Measurements from ENCODE around the gene FBXL7.

The FBXL7 gene

GRCh38 chr5:15621094-15621493 is 121.1 kb downstream of the FBXL7 start:
- no peak for DNase-seq

- DNase-seq, result no peak
These were observed 123.8 kb downstream of the FBXL7 start for GRCh38 chr5:15623794-15624193.

DNA sequence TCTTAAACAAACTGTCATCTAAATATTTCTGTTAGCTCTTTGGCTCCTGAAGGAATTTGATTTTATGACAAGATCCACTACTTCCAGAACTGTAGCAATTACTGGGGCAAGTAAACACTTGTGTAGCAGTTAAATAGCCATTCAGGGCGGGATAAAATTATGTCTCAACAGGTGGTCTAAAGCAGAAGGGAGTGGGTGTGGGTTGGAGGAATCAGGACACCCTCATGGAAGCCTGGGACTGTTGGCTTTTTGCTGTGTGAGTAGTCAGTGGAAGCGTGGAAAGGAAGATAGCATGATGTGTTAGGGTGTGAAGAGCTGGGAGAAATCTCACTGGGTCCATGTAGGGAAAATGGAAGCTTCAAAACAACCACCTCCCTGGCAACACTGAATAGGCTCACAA is 127.1 kb downstream of the FBXL7 start:
- DNase-seq, result no peak

- no peak for DNase-seq
These were observed 127.7 kb downstream of the FBXL7 start for GRCh38 chr5:15627647-15628046.

DNA sequence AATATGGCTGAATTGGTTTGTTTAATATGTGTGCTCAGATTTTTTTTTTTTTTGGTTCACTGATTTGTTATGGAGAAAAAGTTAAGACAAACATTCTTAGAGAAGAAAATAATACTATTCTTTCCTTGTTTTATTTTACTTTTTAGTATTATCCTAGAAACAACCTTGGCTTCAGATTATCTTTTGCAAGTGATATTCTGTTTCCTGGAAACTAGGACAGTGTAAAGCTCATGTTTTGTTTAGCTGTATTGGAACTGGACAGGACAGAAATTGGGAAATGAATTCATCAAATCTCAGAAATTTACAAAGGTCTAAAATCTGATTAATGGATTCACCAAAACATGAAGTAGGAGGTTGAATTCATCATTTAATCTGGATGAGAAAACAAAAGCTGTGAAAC is 130.5 kb downstream of the FBXL7 start:
- no peak for DNase-seq

DNA sequence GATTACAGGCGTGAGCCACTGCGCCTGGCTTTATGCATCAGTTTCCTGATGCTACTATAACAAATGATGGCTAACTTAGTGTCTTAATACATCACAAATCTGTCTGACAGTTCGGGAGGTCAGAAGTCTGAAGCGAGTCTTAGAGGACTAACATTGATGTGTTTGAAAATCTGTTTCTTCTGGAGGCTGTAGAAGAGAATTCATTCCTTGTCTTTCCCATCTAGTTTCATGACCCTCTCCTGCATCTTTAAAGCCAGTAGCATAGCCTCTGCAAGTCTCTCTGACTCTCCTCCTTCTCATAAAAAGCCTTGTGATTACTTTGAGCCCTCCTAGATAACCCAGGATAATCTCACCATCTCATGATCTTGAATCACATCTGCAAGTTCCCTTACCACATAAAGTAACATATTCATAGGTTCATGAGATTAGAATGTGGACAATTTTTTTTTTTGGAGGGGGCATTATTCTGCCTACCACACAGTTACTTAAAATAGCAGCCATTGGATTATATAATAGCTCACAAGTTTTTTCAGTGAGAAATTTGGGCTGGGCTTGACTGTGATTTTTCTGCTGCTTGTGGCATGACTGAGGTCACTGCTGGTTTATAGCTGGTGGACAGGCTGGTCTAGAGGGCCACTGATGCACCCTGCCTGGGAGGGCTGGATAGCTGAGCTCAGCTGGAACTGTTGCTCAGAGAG is 134.8 kb downstream of the FBXL7 start:
- no peak for DNase-seq

GRCh38 chr5:15635289-15635616 is 135.3 kb downstream of the FBXL7 start:
- DNase-seq, result no peak

- no peak for DNase-seq
These were observed 137.4 kb downstream of the FBXL7 start for GRCh38 chr5:15637345-15637744.

- no peak for DNase-seq
These were observed 137.9 kb downstream of the FBXL7 start for GRCh38 chr5:15637886-15638285.

- no peak for DNase-seq
These were observed 138.3 kb downstream of the FBXL7 start for GRCh38 chr5:15638296-15638695.

- DNase-seq, result no peak
These were observed 139.3 kb downstream of the FBXL7 start for GRCh38 chr5:15639288-15639687.

DNA sequence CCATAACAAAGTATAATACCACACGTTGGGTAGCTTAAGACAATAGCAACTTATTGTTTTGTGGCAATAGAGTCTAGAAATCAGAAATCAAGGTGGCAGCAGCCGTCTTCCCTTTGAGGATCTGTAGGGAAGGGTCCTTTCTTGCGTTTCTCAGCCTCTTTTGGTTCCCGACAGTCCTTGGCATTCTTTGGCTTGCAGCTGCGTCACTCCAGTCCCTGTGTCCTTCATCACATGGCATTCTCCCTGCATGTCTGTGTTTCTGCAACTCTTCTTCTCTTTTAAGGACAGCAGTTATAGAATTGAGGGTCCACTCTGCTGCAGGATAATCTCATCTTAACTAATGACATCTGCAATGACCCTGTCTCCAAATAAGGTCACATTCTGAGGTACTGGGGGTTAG is 140.1 kb downstream of the FBXL7 start:
- DNase-seq, result no peak

DNA sequence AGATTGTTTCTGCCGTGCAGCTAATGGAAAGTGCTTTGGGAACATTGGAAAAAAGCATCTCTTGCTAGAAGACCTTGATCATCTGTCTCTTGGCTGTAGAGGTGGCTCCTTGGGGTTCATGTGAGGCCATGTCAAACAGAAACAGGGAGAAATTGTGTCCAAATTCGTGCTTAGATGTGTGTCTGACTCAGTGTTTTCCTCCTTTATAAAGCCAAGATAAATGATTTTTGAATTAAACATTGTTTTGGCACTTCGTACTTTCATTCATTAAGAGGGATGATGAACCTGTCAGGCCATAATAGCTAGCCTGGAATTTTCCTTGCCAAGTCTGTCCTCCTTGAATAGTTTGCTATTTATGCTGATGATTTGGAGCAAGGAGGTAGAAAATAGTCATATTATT is 143.8 kb downstream of the FBXL7 start:
- DNase-seq, result no peak

GRCh38 chr5:15645381-15646160 is 145.6 kb downstream of the FBXL7 start:
- no peak for DNase-seq

DNA sequence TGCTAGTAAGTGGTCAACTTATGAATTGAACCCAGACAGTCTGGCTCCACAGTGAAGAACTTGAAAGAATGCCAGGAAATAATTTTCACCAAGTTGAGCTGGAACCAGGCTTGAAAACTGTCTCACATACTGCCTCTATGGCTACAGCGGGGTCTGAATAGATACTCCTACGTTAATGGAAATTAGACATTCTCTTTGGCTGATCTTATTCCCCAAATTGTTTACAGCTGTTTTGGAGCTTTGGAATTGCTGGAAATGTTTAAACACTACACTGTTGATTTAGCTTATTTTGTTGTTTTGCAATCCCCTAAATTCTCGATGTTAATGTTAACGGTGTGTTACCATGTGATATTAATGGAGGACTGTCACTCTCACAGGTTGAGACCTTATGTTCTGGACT is 146.4 kb downstream of the FBXL7 start:
- DNase-seq, result no peak

- DNase-seq, result no peak
These were observed 147.3 kb downstream of the FBXL7 start for GRCh38 chr5:15647251-15647650.

DNA sequence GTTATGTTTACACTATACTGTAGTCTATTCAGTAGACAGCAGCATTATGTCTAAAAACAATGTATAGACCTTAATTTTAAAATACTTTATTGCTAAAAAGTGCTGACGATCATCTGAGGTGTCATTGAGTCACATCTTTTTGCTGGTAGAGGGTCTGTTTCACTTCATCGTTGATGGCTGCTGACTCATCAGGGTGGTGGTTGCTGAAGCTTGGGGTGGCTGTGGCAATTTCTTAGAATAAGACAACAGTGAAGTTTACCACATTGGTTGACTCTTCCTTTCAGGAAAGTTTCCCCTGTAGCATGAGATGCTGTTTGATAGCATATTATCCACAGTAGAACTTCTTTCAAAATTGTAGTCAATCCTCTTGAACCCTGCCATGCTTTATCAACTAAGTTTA is 150.3 kb downstream of the FBXL7 start:
- DNase-seq, result no peak

GRCh38 chr5:15654779-15655178 is 154.8 kb downstream of the FBXL7 start:
- DNase-seq, result no peak

- DNase-seq, result no peak
These were observed 155.7 kb downstream of the FBXL7 start for GRCh38 chr5:15655683-15656082.

DNA sequence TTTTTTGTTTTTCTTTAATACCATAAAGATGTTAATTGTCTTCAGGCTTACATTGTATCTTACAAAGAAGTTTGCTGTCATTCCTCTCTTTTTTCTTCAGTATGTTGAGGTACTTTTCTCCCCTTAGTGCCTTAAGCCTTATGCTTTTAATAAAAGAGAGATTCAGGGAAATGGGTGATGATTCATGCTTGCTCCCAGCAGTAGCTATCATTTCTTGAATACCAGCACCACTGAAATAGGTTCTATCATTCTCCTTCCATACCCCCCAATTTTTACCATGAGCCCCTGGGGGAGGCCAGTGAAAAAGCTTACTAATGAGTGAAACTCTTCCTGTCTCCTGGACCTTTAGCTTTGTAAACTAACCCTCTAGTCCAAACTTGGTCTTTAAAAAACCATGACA is 165.0 kb downstream of the FBXL7 start:
- DNase-seq, result no peak

DNA sequence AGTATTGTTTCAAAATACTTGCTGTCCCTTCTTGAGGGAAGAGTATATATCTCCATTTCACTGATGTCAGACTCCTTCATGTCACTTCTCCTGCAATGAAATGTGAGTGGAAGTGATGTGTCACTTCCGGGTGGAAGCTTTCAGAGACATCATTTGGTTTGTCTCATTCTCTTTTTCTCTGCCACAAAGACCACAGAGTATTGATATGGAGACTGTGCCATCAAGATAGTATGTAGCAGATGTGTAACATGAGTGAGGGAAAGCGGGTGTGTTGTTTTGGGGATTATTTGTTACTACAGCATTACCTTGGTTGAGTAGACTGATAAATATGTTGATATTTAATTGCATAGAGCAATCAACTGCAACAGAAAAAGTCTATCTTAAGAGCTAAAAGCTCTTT is 169.8 kb downstream of the FBXL7 start:
- no peak for DNase-seq

DNA sequence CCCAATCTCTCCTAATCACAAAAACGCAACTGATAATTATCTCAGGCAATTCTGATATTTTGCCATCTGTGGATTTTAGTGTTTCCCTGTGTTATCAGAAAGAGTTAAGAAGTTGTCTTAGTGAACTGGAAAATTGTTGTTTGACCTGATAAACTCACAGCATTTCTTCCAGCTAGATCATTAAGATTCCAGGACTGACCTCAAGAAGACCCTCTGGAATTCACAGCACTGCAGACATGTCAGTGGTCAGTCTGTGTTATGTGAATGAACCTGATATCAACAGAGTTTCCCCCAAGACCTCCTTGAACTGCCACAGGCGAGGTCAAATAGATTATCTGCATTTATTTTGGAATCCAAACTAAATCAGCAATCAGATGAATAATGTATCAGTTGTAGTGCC is 174.7 kb downstream of the FBXL7 start:
- no peak for DNase-seq

GRCh38 chr5:15676591-15676990 is 176.6 kb downstream of the FBXL7 start:
- no peak for DNase-seq

DNA sequence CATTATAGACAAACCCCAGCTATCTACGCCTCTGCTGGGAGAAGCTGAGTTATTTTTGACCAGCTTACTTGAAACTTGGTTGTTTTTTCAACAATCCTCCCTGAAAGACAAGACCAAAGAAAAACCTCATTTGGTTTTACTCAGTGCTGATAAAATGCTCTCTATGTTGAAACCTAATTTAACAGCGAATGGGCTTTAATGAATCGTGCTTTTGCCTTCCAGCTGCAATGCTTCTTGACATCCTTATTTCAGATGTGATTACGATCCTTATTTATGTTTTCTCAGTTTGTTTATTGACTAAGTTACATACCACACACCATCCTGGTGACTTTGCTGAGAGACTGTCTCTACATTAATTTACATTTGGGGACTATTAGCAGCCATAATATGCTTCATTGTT is 179.2 kb downstream of the FBXL7 start:
- DNase-seq, result no peak

DNA sequence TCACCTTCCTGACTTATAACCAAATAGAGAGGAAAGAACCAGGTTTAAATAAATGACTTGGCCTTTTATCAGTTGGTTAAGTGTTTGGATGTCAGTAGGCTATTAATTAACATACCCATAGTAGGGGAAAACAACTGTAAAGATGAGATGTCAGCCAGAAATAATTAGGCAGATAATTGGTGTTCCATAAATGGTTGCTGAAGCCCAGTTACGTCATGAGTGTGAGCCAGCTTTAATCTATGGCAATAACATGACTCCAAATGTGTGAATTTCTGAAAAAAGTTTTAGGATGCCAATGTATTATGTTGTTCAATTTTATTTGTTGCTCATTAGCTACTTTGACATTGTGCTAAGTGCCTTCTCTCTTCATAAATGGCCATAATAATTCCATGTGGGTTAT is 180.5 kb downstream of the FBXL7 start:
- DNase-seq, result no peak

Data from NCI-H146 (cell line).